K562 (cell line): ENCODE measurements around the gene MBOAT2. TPM values are rescaled to one million over a fixed set of nuclear protein-coding genes. Genes with fewer than 3 reads are reported as not detected.

Experiments used
- ATAC-seq: fragments of 200-7000 bp; cut with Tn5 transposase; 3 replicates; pipeline ENCODE4 v1.9.1; 2020; ENCODE audit warnings: moderate library complexity
- BruUV-seq: library from RNA; stranded (reverse); fragments of 400-500 nt; replicated peaks from 2 replicates; lab custom pipeline; 2021; lab: Mats Ljungman, UMichigan
- CTCF ChIA-PET: fragments of 300-600 bp; formaldehyde crosslinking; extraction: SDS; loops from one replicate; lab custom pipeline; 2021; ENCODE audit warnings: low intra/inter-chr PET ratio; lab: Yijun Ruan, JAX
- POLR2A ChIA-PET: fragments of 300-600, 350-650 bp; sonication (Branson Sonifier 250); formaldehyde crosslinking; extraction: SDS; loops from one replicate; lab custom pipeline; 2021; ENCODE audit warnings: antibody characterized with exemption, inconsistent platforms; lab: Yijun Ruan, JAX
- DNase-seq, 4 experiments: peaks; one replicate each; pipeline versions ENCODE4 v3.0.0 to v3.0.0-alpha.2; 2011 to 2018; ENCODE audit warnings: low spot score in 3 of 4, mixed read lengths in 3 of 4; ENCODE audit errors: extremely low read depth in 1 of 4
- FAIRE-seq: peaks from 2 replicates; lab custom pipeline; 2011; peaks lifted over from hg19 to GRCh38; lab: Jason Lieb, UNC
- H2AFZ ChIP-seq: 2 replicates; pipeline ENCODE4 v1.6.0; 2011; ENCODE audit warnings: low read depth, low read length, control low read depth, inconsistent platforms
- H3K27ac ChIP-seq: fragments of 200-600 bp; 3 replicates; pipeline ENCODE4 v1.8.0; 2011; ENCODE audit warnings: low read depth, mild to moderate bottlenecking, control low read depth, inconsistent platforms, low read length, moderate library complexity, mixed read lengths; ENCODE audit errors: extremely low read depth
- H3K27me3 ChIP-seq, 2 experiments: fragments of 300-600 bp in 1 of 2; 2 replicates in 1 of 2; 3 replicates in 1 of 2; pipeline versions ENCODE4 v1.6.0 to v1.8.0; 2011; ENCODE audit warnings: inconsistent platforms in 2 of 2, low read length in 2 of 2, mild to moderate bottlenecking in 1 of 2, mixed read lengths in 1 of 2, moderate library complexity in 1 of 2; ENCODE audit not compliant: control insufficient read depth in 2 of 2, insufficient read depth in 2 of 2
- H3K36me3 ChIP-seq: fragments of 300-600 bp; 3 replicates; pipeline ENCODE4 v1.8.0; 2011; ENCODE audit warnings: mild to moderate bottlenecking, low read length, inconsistent platforms; ENCODE audit not compliant: control insufficient read depth, insufficient read depth
- H3K4me1 ChIP-seq, 2 experiments: fragments of 200-600 bp in 1 of 2; replicated peaks in 1 of 2; 2 replicates in 1 of 2; 3 replicates in 1 of 2; pipeline versions ENCODE4 v1.5.1 to v1.8.0; 2011; ENCODE audit warnings: inconsistent platforms in 2 of 2, low read length in 2 of 2, mild to moderate bottlenecking in 1 of 2, mixed read lengths in 1 of 2, moderate library complexity in 1 of 2; ENCODE audit not compliant: control insufficient read depth in 2 of 2, insufficient read depth in 2 of 2
- H3K4me2 ChIP-seq: 2 replicates; pipeline ENCODE4 v1.6.1; 2011; ENCODE audit warnings: low read length, control low read depth, inconsistent platforms, mixed read lengths; ENCODE audit not compliant: insufficient read depth
- H3K4me3 ChIP-seq: fragments of 200-600 bp; sonication (generic), shearing (Covaris generic); 2 replicates; pipeline ENCODE4 v1.5.1; 2016; ENCODE audit warnings: control low read depth, inconsistent platforms
- H3K79me2 ChIP-seq: fragments of 200-600 bp; 3 replicates; pipeline ENCODE4 v1.8.0; 2011; ENCODE audit warnings: low read length, inconsistent platforms; ENCODE audit not compliant: control insufficient read depth, insufficient read depth
- H3K9ac ChIP-seq, 2 experiments: 2 replicates each; pipeline versions ENCODE4 v1.6.0 to v1.6.1; 2011; ENCODE audit warnings: low read depth in 2 of 2, low read length in 2 of 2, control low read depth in 1 of 2, inconsistent platforms in 1 of 2, mild to moderate bottlenecking in 1 of 2, mixed read lengths in 1 of 2; ENCODE audit not compliant: insufficient read depth in 1 of 2
- H3K9me1 ChIP-seq: one replicate; pipeline ENCODE4 v1.6.0; 2011; ENCODE audit warnings: inconsistent platforms, mild to moderate bottlenecking, low read length, moderate library complexity; ENCODE audit not compliant: control insufficient read depth, insufficient read depth
- H3K9me3 ChIP-seq: replicated peaks from 2 replicates; pipeline ENCODE4 v1.5.1; 2011; ENCODE audit warnings: low read depth, low read length, inconsistent platforms; ENCODE audit not compliant: control insufficient read depth, insufficient read depth
- H4K20me1 ChIP-seq: replicated peaks from 2 replicates; pipeline ENCODE4 v1.6.1; 2011; ENCODE audit warnings: low read length, inconsistent platforms, mixed read lengths; ENCODE audit not compliant: control insufficient read depth, insufficient read depth
- ARNT ChIP-seq, 2 experiments: fragments of 450-650 bp; IDR thresholded peaks; 2 replicates each; pipeline ENCODE4 v1.6.1; 2016; ENCODE audit warnings: mild to moderate bottlenecking in 1 of 2
- ATF3 ChIP-seq, 2 experiments: fragments of 450-650 bp in 1 of 2; sonication (generic) in 1 of 2; formaldehyde crosslinking in 1 of 2; IDR thresholded peaks in 1 of 2; conservative IDR thresholded peaks in 1 of 2; 2 replicates each; pipeline versions ENCODE4 v1.6.1 to v1.8.1; 2016 to 2023; ENCODE audit warnings: mild to moderate bottlenecking in 2 of 2, moderate library complexity in 2 of 2, inconsistent platforms in 1 of 2, missing genetic modification reagents in 1 of 2
- BDP1 ChIP-seq: IDR thresholded peaks from 3 replicates; pipeline ENCODE4 v1.6.1; 2011; ENCODE audit not compliant: insufficient read length, insufficient read depth
- CEBPB ChIP-seq: fragments of 450-650 bp; IDR thresholded peaks from 2 replicates; pipeline ENCODE4 v1.6.1; 2016; ENCODE audit warnings: missing genetic modification characterization, missing compliant biosample characterization
- CEBPZ ChIP-seq: fragments of 150-350 bp; IDR thresholded peaks from 2 replicates; pipeline ENCODE4 v1.6.1; 2014; ENCODE audit warnings: low read depth, mild to moderate bottlenecking, low read length, borderline replicate concordance
- CXXC5 ChIP-seq: fragments of 250-450 bp; sonication (Bioruptor Pico); IDR thresholded peaks from 2 replicates; pipeline ENCODE4 v1.8.0; 2022; ENCODE audit warnings: inconsistent platforms, mild to moderate bottlenecking, moderate library complexity
- PHB2 ChIP-seq: fragments of 450-650 bp; IDR thresholded peaks from 2 replicates; pipeline ENCODE4 v1.6.1; 2017; ENCODE audit warnings: low read depth
- PML ChIP-seq: IDR thresholded peaks from 2 replicates; pipeline ENCODE4 v1.6.1; 2012; ENCODE audit warnings: low read length, inconsistent platforms
- SETDB1 ChIP-seq: IDR thresholded peaks from one replicate; pipeline ENCODE4 v1.6.1; 2012; ENCODE audit warnings: low read length, control low read depth, inconsistent platforms
- VEZF1 ChIP-seq: fragments of 200-800 bp; sonication (Bioruptor generic); IDR thresholded peaks from 2 replicates; pipeline ENCODE4 v1.6.1; 2017; ENCODE audit warnings: missing genetic modification characterization, missing compliant biosample characterization
- ZNF146 ChIP-seq: IDR thresholded peaks from one replicate; pipeline ENCODE4 v1.6.1; 2018; ENCODE audit warnings: missing compliant biosample characterization; ENCODE audit not compliant: unreplicated experiment
- ZNF384 ChIP-seq: IDR thresholded peaks from 2 replicates; pipeline ENCODE4 v1.6.1; 2012; ENCODE audit warnings: low read depth, low read length, improper control_type of control experiment
- WGBS: fragments of 100-300 bp; shearing (Covaris generic); methylation state at CpG from one replicate; pipeline ENCODE4 v1.1.6; 2016; ENCODE audit warnings: low coverage, mixed read lengths; ENCODE audit not compliant: insufficient coverage; ENCODE audit errors: missing lambda C conversion rate; 5-methylcytosine and 5-hydroxymethylcytosine counted together
- in situ Hi-C: fragments of 300-500 bp; cut with MboI; formaldehyde crosslinking; loops from 4 replicates; pipeline ENCODE4 v1.15.0; 2018; ENCODE audit warnings: inconsistent platforms, mixed read lengths
- intact Hi-C: fragments of 100-400 bp; cut with micrococcal nuclease; formaldehyde crosslinking; loops from 2 replicates; pipeline ENCODE4 v1.14.2; 2022
- polyA plus RNA-seq, 8 experiments: library from polyadenylated mRNA; depleted of rRNA in 4 of 8; stranded (reverse) in 5 of 8; unstranded in 3 of 8; fragments of >200 nt; fragmentation: Nextera tagmentation in 2 of 8; fragmentation: Illumina TruSeq in 1 of 8; extraction: Ambion mirVana in 2 of 8; extraction: Trizol in 1 of 8; gene quantifications; 2 replicates each; pipeline versions ENCODE4 v1.2.1 to v1.2.3, GENCODE V29; 2011 to 2014; ENCODE audit warnings: inconsistent platforms in 1 of 8, missing spikeins in 1 of 8
- total RNA-seq, 7 experiments: library from RNA; depleted of rRNA in 6 of 7; stranded (reverse); fragments of >200 nt in 6 of 7; fragmentation: Illumina TruSeq in 2 of 7; extraction: Trizol in 2 of 7; gene quantifications; 2 replicates each; pipeline versions ENCODE4 v1.2.1 to v1.2.3, GENCODE V29; 2011 to 2021; ENCODE audit warnings: low replicate concordance in 1 of 7

The MBOAT2 gene
- total and polyA plus RNA-seq, 9 of the 15 experiments (the other 6 are each of a cell fraction or from before 2014, with no cell fraction given), result 8.4 to 122 (median 27.6) TPM

GRCh38 chr2:8984855-8985254 lies 18.6 kb downstream of the MBOAT2 start (continued):
- TF ChIP-seq CEBPZ (no peak), SETDB1 (no peak), ZNF146 (no peak), ZNF384 (no peak), BDP1 (no peak), CXXC5 (CRISPR knock-in tag) (0 out of 2 replicates have a peak, but pooled peaks have one; percentile 6), PML (no peak), PHB2 (no peak)

GRCh38 chr2:8984157-8984556 lies 19.3 kb downstream of the MBOAT2 start:
- H3K27ac ChIP-seq, result peak overlapping the region; percentile 70
- peak overlapping the region in 1 of 2 experiments; percentile 48; a peak in 2 of 4 replicates for H3K9ac ChIP-seq
- H3K4me2 ChIP-seq, result peak overlapping the region; percentile 73
- peak overlapping the region; percentile 35 for H3K4me3 ChIP-seq
- H2AFZ ChIP-seq, result peak overlapping the region; percentile 28
- no peaks in the 10 kb centered on the region for H3K36me3 ChIP-seq
- ATAC-seq (peak; percentile 6), FAIRE-seq (no peak), DNase-seq (peak in 1 of 4 experiments; percentile 22)
- ChIA-PET CTCF (no interaction called here), POLR2A (interaction anchor here (0.6 to 1.8 kb wide), 3 partner anchors 19 to 180 kb away, joined by 3 to 9 read pairs (median 4); partner anchors contain the start of gene MBOAT2)
- no peaks in the 10 kb centered on the region for H3K9me3 ChIP-seq
- intact Hi-C loops (no loop called here), in situ Hi-C loops (no loop called here)
- H3K9me1 ChIP-seq, result no peaks in the 10 kb centered on the region
- H3K79me2 ChIP-seq, result peaks cover 100% of the 10 kb centered on the region
- TF ChIP-seq ARNT (IDR thresholded peaks at IDR 0.05), result 0 out of 4 replicates have a peak, but pooled peaks of 1 of the 2 experiments have one; percentile 22
- no peak for TF ChIP-seq VEZF1
- TF ChIP-seq CEBPB (tag), result peak; percentile 47; the same call in 1 of the 2 replicates
- TF ChIP-seq ATF3 (IDR thresholded peaks at IDR 0.05), result 0 out of 2 replicates have a peak, but pooled peaks have one; percentile 17
- no peak for TF ChIP-seq ATF3 (CRISPR knock-in tag; conservative IDR thresholded peaks at IDR 0.05)
- WGBS, result 4% methylated on average over 5 of the region's 5 CpGs
- no peaks in the 10 kb centered on the region for H4K20me1 ChIP-seq
- no peaks in the 10 kb centered on the region for H3K27me3 ChIP-seq
- H3K4me1 ChIP-seq, result peaks cover 3 to 65% of the 10 kb centered on the region in 2 experiments
- BruUV-seq, result no TSS peak
